HTR-8/SVneo (cell line): ENCODE results near the gene LRIG2.
"Not testable (repeated sequence)": the region's sequence is repeated elsewhere in the genome, so short reads cannot be mapped to it uniquely, and the experiment has no call there.

Experiments used
- DNase-seq: peaks from one replicate; pipeline ENCODE4 v3.0.0; 2011; ENCODE audit warnings: low spot score, mixed read lengths; ENCODE audit not compliant: insufficient read length
- FAIRE-seq: peaks from 2 replicates; lab custom pipeline; 2011; peaks lifted over from hg19 to GRCh38; lab: Jason Lieb, UNC

The LRIG2 gene

DNA sequence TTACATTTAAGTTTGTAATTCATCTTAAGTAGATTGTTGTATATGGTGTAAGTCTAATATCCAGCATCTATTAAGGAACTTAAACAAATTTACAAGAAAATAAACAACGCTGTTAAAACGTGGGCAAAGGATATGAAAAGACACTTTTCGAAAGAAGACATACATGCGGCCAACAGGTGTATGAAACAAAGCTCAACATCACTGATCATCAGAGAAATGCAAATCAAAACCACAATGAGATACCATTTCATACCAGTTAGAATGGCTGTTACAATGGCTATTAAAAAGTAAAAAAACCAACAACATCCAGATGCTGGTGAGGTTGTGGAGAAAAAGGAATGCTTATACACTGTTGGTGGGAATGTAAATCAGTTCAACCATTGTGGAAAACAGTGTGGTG lies 77.5 kb downstream of the LRIG2 start:
- DNase-seq, FAIRE-seq: not testable (repeated sequence)

- no peak for FAIRE-seq
- no peak for DNase-seq
Observed at GRCh38 chr1:113153116-113153803, 80.3 kb downstream of the LRIG2 start.

DNA sequence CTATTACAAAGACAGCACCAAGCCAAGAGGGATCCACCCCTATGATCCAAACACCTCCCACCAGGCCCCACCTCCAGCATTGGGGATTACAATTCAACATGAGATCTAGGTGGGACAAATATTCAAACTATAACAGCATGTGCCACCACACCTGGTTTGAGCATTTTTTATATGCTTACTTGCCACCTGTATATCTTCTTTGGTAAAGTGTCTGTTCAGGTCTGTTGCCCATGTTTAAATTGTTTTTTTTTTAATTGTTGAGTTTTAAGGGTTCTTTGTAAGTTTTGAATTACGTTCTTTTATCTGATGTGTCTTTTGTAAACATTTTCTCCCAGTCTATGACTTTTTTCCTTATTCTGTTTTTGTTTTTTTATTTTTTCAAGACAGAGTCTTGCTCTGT lies 83.4 kb downstream of the LRIG2 start:
- DNase-seq = no peak
- FAIRE-seq = no peak

DNA sequence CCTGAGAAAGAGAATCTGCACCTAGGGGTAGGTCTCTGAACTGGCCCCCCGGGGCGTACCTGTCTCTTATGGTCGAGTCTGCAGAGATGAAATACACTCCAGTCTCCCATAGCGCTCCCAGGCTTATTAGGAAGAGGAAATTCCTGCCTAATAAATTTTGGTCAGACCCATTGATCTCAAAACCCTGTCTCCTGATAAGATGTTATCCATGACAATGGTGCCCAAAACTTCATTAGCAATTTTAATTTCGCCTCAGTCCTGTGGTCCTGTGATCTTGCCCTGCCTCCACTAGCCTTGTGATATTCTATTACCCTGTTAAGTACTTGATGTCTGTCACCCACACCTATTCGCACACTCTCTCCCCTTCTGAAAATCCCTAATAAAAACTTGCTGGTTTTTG lies 85.7 kb downstream of the LRIG2 start:
- not testable (repeated sequence) for DNase-seq, FAIRE-seq

- FAIRE-seq (no peak), DNase-seq (no peak)
Observed at GRCh38 chr1:113166473-113166872, 93.5 kb downstream of the LRIG2 start.

DNA sequence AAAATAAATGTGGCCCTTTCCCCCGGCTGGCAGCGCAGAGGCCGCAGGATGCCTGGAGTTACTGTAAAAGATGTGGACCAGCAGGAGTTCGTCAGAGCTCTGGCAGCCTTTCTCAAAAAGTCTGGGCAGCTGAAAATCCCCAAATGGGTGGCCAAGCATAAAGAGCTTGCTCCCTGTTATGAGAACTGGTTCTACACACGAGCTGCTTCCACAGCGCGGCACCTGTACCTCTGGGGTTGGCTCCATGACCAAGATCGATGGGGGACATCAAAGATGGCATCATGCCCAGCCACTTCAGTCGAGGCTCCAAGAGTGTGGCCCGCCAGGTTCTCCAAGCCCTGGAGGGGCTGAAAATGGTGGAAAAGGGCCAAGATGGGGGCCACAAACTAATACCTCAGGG lies 95.9 kb downstream of the LRIG2 start:
- no peak for FAIRE-seq
- DNase-seq = no peak

DNA sequence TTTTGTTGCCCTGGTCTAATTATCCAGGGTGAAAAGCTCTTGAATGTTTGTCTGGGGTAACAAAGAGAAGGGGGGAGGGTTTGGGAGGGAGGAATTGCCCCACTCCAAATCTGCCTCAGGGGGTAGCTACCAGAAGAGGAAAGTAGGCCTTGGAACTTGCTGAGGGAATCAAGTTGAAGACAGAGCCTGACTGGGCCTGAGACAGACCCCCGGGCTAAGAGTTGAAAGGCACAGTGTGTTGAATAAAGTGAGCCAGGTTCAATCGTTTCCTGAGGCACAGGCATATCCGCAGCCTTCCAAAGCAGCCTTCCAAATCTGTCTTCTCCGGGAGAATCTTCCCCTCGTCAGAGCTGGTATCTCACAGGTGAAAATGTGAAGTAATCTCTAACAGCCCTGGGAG lies 96.6 kb downstream of the LRIG2 start:
- FAIRE-seq = no peak
- no peak for DNase-seq

DNA sequence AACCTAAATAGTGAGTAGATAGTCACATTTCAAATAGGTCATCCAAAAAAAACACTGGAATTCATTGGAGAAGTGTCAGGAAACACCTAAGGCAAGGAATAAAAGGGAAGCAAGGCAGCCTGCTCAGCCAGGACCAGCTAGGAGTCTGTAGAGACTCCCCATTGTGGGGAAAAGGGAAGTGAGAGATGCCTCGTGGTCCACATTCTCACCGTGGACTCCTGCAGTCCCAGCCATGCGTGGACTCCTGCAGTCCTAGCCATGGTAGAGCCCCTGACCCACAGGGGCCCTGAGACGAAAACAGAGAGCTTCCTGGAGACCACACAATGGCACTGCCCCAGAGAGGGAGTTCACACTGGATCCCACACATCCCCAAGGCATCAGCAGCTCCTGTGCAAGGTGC lies 97.5 kb downstream of the LRIG2 start:
- FAIRE-seq = no peak
- no peak for DNase-seq

DNA sequence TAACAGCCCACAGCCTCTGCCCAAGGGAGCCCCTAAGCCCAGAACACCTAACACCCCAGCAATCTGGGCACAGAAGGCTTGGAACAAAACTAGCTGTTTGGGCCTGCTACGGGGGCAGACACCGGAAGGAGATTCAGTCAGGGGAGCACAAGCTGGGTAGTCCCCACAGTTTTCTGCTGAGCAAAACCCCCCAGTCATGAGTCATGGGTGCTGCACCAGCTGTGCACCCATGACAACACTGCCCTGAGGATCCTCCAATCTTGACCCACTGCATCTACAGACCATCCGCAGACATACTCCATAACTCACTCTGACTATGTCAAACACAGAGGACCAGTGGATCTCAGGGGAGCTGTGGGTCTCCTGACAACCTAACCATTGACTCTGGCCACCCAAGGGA lies 105.1 kb downstream of the LRIG2 start:
- FAIRE-seq (no peak), DNase-seq (no peak)

DNA sequence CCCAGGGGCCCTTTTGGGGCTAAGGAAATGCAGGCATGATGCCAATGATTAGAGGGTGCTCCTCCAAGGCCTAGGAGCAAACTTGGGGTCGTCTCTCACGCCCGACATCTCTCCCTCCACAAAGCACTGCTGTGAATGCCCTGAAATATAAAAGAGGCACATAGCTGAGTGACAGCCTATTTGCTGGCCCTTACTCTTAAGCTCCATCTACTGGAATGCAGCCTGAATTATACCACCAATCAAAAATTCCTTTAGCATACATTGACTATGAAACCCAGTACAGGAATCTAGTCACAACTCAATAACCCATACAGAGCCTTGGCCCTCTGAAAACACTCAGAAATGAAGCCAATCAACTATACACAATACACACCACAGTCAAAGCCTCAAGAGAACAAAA lies 105.5 kb downstream of the LRIG2 start:
- DNase-seq (no peak), FAIRE-seq (no peak)
